Esophagus squamous epithelium (tissue), 4 donors: ENCODE measurements around the gene TBXT.

Experiments
- POLR2A ChIP-seq, 4 donors: fragments of 450-650 bp; IDR thresholded peaks; one replicate each; pipeline ENCODE4 v1.6.1; 2017; ENCODE audit warnings: antibody characterized with exemption in 4 of 4, mild to moderate bottlenecking in 4 of 4, moderate library complexity in 3 of 4
- TF ChIP-seq, protein P1 (sequence below), 6 experiments: fragments of 450-650 bp in 4 of 6; fragments of 200-600 bp in 2 of 6; sonication (generic) in 2 of 6; IDR thresholded peaks; one replicate each; pipeline ENCODE4 v1.5.1; 2016 to 2019; ENCODE audit warnings: antibody characterized with exemption in 6 of 6, mild to moderate bottlenecking in 4 of 6, moderate library complexity in 4 of 6

DNA sequence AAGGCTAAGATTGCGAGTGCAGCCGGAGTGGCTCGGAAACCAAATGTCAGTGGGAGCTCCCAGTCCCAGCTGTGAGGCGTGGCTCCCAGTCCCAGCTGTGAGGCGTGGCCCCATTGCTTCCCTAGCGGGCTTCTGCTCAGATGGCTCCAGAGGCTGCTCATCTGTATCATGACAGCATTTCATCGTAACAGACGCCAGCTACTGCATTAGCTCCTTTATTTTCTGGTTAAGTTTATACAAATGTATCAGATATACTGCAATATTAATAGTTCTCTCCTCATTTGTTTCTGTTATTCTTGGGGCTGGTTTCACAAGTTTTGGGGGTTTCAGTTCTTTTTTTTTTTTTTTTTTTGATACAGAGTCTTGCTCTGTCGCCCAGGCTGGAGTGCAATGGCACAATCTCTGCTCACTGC is 34.7 kb upstream of the TBXT start:
- TF ChIP-seq, protein P1, sequence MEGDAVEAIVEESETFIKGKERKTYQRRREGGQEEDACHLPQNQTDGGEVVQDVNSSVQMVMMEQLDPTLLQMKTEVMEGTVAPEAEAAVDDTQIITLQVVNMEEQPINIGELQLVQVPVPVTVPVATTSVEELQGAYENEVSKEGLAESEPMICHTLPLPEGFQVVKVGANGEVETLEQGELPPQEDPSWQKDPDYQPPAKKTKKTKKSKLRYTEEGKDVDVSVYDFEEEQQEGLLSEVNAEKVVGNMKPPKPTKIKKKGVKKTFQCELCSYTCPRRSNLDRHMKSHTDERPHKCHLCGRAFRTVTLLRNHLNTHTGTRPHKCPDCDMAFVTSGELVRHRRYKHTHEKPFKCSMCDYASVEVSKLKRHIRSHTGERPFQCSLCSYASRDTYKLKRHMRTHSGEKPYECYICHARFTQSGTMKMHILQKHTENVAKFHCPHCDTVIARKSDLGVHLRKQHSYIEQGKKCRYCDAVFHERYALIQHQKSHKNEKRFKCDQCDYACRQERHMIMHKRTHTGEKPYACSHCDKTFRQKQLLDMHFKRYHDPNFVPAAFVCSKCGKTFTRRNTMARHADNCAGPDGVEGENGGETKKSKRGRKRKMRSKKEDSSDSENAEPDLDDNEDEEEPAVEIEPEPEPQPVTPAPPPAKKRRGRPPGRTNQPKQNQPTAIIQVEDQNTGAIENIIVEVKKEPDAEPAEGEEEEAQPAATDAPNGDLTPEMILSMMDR (IDR thresholded peaks at IDR 0.05), result no peak
- no peak for TF ChIP-seq POLR2A (IDR thresholded peaks at IDR 0.05)
